SU-DHL-6 (cell line): ENCODE measurements around the gene PRXL2B.

ENCODE experiments used
- CTCF ChIP-seq: fragments of 200-600 bp; sonication (generic); IDR thresholded peaks from one replicate; pipeline ENCODE4 v1.5.1; 2017; ENCODE audit warnings: antibody characterized with exemption, mild to moderate bottlenecking, low read length, moderate library complexity; ENCODE audit not compliant: insufficient read depth, poor library complexity, severe bottlenecking
- EZH2phosphoT487 ChIP-seq: fragments of 200-600 bp; sonication (generic), shearing (Covaris generic); conservative IDR thresholded peaks from 2 replicates; pipeline ENCODE4 v1.6.1; 2018; ENCODE audit warnings: mild to moderate bottlenecking, antibody characterized with exemption, low read length, moderate library complexity, mixed read lengths

GRCh38 chr1:2554621-2555387 is 31.8 kb upstream of the PRXL2B start:
- TF ChIP-seq CTCF (no peak), EZH2phosphoT487 (no peak)
